ENCODE data around the gene OSBP2. TPM values are rescaled to one million over a fixed set of nuclear protein-coding genes. Genes with fewer than 3 reads are reported as not detected.
A peak's percentile ranks its signal among the peaks of the same experiment; 100 is the strongest.

Gene OSBP2
- polyA plus RNA-seq, 2 of the 4 experiments (the other 2 are of a cell fraction), result 2.7 to 6.0 TPM

DNA sequence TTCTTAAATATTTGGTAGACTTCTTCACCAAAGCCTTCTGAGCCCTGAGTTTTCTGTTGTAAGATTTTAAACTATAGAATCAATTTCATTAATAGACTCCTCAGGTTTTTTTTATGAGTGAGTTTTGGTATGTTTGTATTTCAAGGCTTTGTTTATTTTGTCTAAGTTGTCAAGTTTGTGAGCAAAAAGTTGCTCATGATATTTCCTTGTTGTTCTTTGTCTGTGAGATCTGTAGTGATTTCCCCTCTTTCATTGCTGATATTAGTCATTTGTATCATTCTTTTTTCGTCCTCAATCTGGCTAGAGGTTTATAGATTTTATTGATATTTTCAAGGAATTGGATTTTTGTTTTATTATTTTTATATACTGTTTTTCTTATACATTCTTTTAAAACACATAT is 152.9 kb downstream of the OSBP2 start:
- peaks cover 3% of the 10 kb centered on the region; the same call in 1 of the 3 replicates for H3K9me3 ChIP-seq
- no peak for DNase-seq (ENCODE audit: low read depth in 1 of 2, low spot score in 1 of 2)
- POLR2A ChIA-PET, result no interaction called here
- H3K4me3 ChIP-seq, result no peak overlapping the region
- H3K27ac ChIP-seq, result no peak overlapping the region; a peak in 1 of 6 replicates
- CTCF ChIA-PET, result interaction anchor here (1.7 kb wide), 1 partner anchor 84 kb away, joined by 3 read pairs; no protein-coding TSS in a partner anchor
- FAIRE-seq, result no peak
- TF ChIP-seq, protein P1, sequence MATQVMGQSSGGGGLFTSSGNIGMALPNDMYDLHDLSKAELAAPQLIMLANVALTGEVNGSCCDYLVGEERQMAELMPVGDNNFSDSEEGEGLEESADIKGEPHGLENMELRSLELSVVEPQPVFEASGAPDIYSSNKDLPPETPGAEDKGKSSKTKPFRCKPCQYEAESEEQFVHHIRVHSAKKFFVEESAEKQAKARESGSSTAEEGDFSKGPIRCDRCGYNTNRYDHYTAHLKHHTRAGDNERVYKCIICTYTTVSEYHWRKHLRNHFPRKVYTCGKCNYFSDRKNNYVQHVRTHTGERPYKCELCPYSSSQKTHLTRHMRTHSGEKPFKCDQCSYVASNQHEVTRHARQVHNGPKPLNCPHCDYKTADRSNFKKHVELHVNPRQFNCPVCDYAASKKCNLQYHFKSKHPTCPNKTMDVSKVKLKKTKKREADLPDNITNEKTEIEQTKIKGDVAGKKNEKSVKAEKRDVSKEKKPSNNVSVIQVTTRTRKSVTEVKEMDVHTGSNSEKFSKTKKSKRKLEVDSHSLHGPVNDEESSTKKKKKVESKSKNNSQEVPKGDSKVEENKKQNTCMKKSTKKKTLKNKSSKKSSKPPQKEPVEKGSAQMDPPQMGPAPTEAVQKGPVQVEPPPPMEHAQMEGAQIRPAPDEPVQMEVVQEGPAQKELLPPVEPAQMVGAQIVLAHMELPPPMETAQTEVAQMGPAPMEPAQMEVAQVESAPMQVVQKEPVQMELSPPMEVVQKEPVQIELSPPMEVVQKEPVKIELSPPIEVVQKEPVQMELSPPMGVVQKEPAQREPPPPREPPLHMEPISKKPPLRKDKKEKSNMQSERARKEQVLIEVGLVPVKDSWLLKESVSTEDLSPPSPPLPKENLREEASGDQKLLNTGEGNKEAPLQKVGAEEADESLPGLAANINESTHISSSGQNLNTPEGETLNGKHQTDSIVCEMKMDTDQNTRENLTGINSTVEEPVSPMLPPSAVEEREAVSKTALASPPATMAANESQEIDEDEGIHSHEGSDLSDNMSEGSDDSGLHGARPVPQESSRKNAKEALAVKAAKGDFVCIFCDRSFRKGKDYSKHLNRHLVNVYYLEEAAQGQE (IDR thresholded peaks at IDR 0.05), result no peak
- TF ChIP-seq RCOR1 (IDR thresholded peaks at IDR 0.05; ENCODE audit: low read depth, low read length), result no peak
- TF ChIP-seq HEYL (CRISPR knock-in tag; IDR thresholded peaks at IDR 0.05), result no peak
- no peak for TF ChIP-seq POLR2A (IDR thresholded peaks at IDR 0.05; ENCODE audit: low read length)
- no peak for TF ChIP-seq JUN (IDR thresholded peaks at IDR 0.05)
- no peak for TF ChIP-seq CHD2 (IDR thresholded peaks at IDR 0.05; ENCODE audit: low read length, partially characterized antibody)
- no peak for TF ChIP-seq RNF2 (IDR thresholded peaks at IDR 0.05; ENCODE audit: borderline replicate concordance, low read depth)
- TF ChIP-seq GATA3 (IDR thresholded peaks at IDR 0.05; ENCODE audit: borderline replicate concordance), result no peak
- no peak for TF ChIP-seq EHMT2 (IDR thresholded peaks at IDR 0.05; ENCODE audit: low read depth)
- TF ChIP-seq, protein P2, sequence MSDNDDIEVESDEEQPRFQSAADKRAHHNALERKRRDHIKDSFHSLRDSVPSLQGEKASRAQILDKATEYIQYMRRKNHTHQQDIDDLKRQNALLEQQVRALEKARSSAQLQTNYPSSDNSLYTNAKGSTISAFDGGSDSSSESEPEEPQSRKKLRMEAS (IDR thresholded peaks at IDR 0.05), result no peak
- TF ChIP-seq RAD21 (conservative IDR thresholded peaks at IDR 0.05 in 1 of 2, IDR thresholded peaks at IDR 0.05 in 1 of 2), result no peak
- TF ChIP-seq TFCP2L1 (CRISPR knock-in tag; IDR thresholded peaks at IDR 0.05), result no peak
- no peak for TF ChIP-seq POLR2AphosphoS2 (conservative IDR thresholded peaks at IDR 0.05; ENCODE audit: low read length)
- no peak for TF ChIP-seq BHLHE40 (IDR thresholded peaks at IDR 0.05; ENCODE audit: low read depth, low read length)
- no peak for TF ChIP-seq ZSCAN20 (CRISPR knock-in tag; IDR thresholded peaks at IDR 0.05)
- H3K4me1 ChIP-seq, result 0 out of 3 replicates have a peak, but pooled peaks cover 15% of the 10 kb centered on the region
- no peak for ATAC-seq
- WGBS (ENCODE audit: missing lambda C conversion rate), result 29% methylated on average over 1 of the region's 1 CpG
- H3K4me2 ChIP-seq, result 0 out of 3 replicates have a peak overlapping the region, but pooled peaks have one; percentile 30

DNA sequence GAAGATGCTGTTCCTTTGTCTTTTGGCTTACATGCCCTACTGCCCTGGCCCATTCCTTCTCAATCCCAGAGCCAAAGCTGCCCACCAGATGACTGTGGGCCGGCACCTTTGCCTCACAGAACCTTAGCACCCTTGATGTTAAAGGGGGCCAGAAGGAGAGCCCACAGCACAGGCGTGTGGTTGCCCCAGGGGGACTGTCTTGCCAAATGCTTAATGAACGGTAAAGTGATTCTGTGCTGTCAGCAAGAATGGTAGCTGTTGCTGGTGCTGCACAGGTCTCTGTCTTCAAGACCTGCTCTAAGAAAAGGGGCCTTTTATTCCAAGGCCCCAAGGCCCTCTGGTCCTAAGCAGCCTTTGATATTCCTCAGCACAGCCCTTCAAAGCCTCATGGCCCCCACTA is 160.6 kb downstream of the OSBP2 start:
- WGBS (ENCODE audit: missing lambda C conversion rate), result 86% methylated on average over 1 of the region's 3 CpGs
- H3K27ac ChIP-seq, result no peak overlapping the region
- ATAC-seq, result no peak
- no peaks in the 10 kb centered on the region for H3K4me1 ChIP-seq
- no peak for TF ChIP-seq NPAS2 (CRISPR knock-in tag; IDR thresholded peaks at IDR 0.05; ENCODE audit: borderline replicate concordance)
- TF ChIP-seq TFCP2L1 (CRISPR knock-in tag; IDR thresholded peaks at IDR 0.05), result no peak
- TF ChIP-seq CEBPB (IDR thresholded peaks at IDR 0.05), result no peak
- TF ChIP-seq RNF2 (IDR thresholded peaks at IDR 0.05; ENCODE audit: borderline replicate concordance, low read depth), result no peak
- no peak for TF ChIP-seq HDAC2 (IDR thresholded peaks at IDR 0.05)
- TF ChIP-seq EHF (CRISPR knock-in tag; IDR thresholded peaks at IDR 0.05), result no peak
- no peak for TF ChIP-seq KDM1A (IDR thresholded peaks at IDR 0.05; ENCODE audit: low read depth)
- TF ChIP-seq, protein P3, sequence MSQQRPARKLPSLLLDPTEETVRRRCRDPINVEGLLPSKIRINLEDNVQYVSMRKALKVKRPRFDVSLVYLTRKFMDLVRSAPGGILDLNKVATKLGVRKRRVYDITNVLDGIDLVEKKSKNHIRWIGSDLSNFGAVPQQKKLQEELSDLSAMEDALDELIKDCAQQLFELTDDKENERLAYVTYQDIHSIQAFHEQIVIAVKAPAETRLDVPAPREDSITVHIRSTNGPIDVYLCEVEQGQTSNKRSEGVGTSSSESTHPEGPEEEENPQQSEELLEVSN (IDR thresholded peaks at IDR 0.05; ENCODE audit: borderline replicate concordance, low read depth), result no peak
- no peak for TF ChIP-seq JUN (IDR thresholded peaks at IDR 0.05)
- TF ChIP-seq SREBF2 (IDR thresholded peaks at IDR 0.05), result no peak
- TF ChIP-seq, protein P1 (IDR thresholded peaks at IDR 0.05), result no peak
- POLR2A ChIA-PET, result no interaction called here
- FAIRE-seq, result no peak
- peaks cover 3% of the 10 kb centered on the region; the same call in 1 of the 3 replicates for H3K9me3 ChIP-seq
- CTCF ChIA-PET, result no interaction called here
- no peak overlapping the region for H3K4me2 ChIP-seq
- no peak for DNase-seq (ENCODE audit: low read depth in 1 of 2, low spot score in 1 of 2)
- H3K4me3 ChIP-seq, result no peak overlapping the region

Measured in A549 (cell line).